WTC11 (cell line): ENCODE measurements around the gene ARFGAP2. TPM values are rescaled to one million over a fixed set of nuclear protein-coding genes. Genes with fewer than 3 reads are reported as not detected.
A peak's percentile ranks its signal among the peaks of the same experiment; 100 is the strongest.

ENCODE experiments used
- ATAC-seq: fragments of 200-7000 bp; cut with Tn5 transposase; 2 replicates; pipeline ENCODE4 v1.10.0; 2021; ENCODE audit warnings: mild to moderate bottlenecking, moderate library complexity
- CTCF ChIA-PET: fragments of 300-600 bp; sonication (Branson Sonifier 250); formaldehyde crosslinking; loops from one replicate; lab custom pipeline; 2021; ENCODE audit warnings: antibody characterized with exemption; lab: Charles Lee
- POLR2A ChIA-PET: fragments of 350-600 bp; sonication (Branson Sonifier 250); formaldehyde crosslinking; loops from one replicate; lab custom pipeline; 2021; ENCODE audit warnings: antibody characterized with exemption; lab: Charles Lee
- DNase-seq: peaks from one replicate; pipeline ENCODE4 v3.0.0; 2021; ENCODE audit warnings: low spot score
- H3K27ac Mint-ChIP-seq: 2 replicates; pipeline ENCODE4 v1.8.0; 2021; ENCODE audit warnings: mixed read lengths
- H3K27me3 Mint-ChIP-seq: 2 replicates; pipeline ENCODE4 v1.8.0; 2021; ENCODE audit warnings: low read depth, mild to moderate bottlenecking, moderate library complexity, mixed read lengths
- H3K36me3 Mint-ChIP-seq: 2 replicates; pipeline ENCODE4 v1.8.0; 2021; ENCODE audit warnings: mixed read lengths
- H3K4me1 Mint-ChIP-seq: 2 replicates; pipeline ENCODE4 v1.8.0; 2022; ENCODE audit warnings: mixed read lengths
- H3K4me3 Mint-ChIP-seq: 2 replicates; pipeline ENCODE4 v1.8.0; 2021; ENCODE audit warnings: mild to moderate bottlenecking, moderate library complexity, mixed read lengths
- H3K9me3 Mint-ChIP-seq: 2 replicates; pipeline ENCODE4 v1.8.0; 2021; ENCODE audit warnings: mixed read lengths
- ATF3 ChIP-seq: sonication (generic); formaldehyde crosslinking; conservative IDR thresholded peaks from 2 replicates; pipeline ENCODE4 v1.8.1; 2022; ENCODE audit warnings: mild to moderate bottlenecking, missing genetic modification reagents
- CREB1 ChIP-seq: sonication (generic); formaldehyde crosslinking; IDR thresholded peaks from 2 replicates; pipeline ENCODE4 v1.8.0; 2023; ENCODE audit warnings: mild to moderate bottlenecking, missing genetic modification reagents
- FOXJ3 ChIP-seq: sonication (generic); formaldehyde crosslinking; IDR thresholded peaks from 2 replicates; pipeline ENCODE4 v1.9.0; 2021; ENCODE audit warnings: missing genetic modification reagents, mild to moderate bottlenecking, borderline replicate concordance
- GABPB1 ChIP-seq: sonication (generic); formaldehyde crosslinking; IDR thresholded peaks from 2 replicates; pipeline ENCODE4 v1.8.1; 2023; ENCODE audit warnings: mild to moderate bottlenecking, missing genetic modification reagents
- OVOL2 ChIP-seq: fragments of 250-450 bp; sonication (Bioruptor Pico); IDR thresholded peaks from 2 replicates; pipeline ENCODE4 v1.9.0; 2021; ENCODE audit warnings: mild to moderate bottlenecking, borderline replicate concordance
- RELA ChIP-seq: sonication (generic); formaldehyde crosslinking; IDR thresholded peaks from 2 replicates; pipeline ENCODE4 v1.8.1; 2022; ENCODE audit warnings: missing genetic modification reagents, mild to moderate bottlenecking, borderline replicate concordance
- TEAD1 ChIP-seq: sonication (generic); formaldehyde crosslinking; IDR thresholded peaks from 2 replicates; pipeline ENCODE4 v1.8.0; 2022; ENCODE audit warnings: mild to moderate bottlenecking, missing genetic modification reagents
- ZNF121 ChIP-seq: sonication (generic); formaldehyde crosslinking; IDR thresholded peaks from 2 replicates; pipeline ENCODE4 v1.8.0; 2023; ENCODE audit warnings: missing genetic modification reagents
- ZNF138 ChIP-seq: sonication (generic); formaldehyde crosslinking; conservative IDR thresholded peaks from 2 replicates; pipeline ENCODE4 v1.8.1; 2022; ENCODE audit warnings: mild to moderate bottlenecking, moderate library complexity, missing genetic modification reagents
- ZNF263 ChIP-seq: sonication (generic); formaldehyde crosslinking; IDR thresholded peaks from 2 replicates; pipeline ENCODE4 v1.8.1; 2022; ENCODE audit warnings: low read depth, mild to moderate bottlenecking, moderate library complexity, missing genetic modification reagents
- ZNF396 ChIP-seq: fragments of 250-450 bp; sonication (Bioruptor Pico); IDR thresholded peaks from 2 replicates; pipeline ENCODE4 v1.8.0; 2021; ENCODE audit warnings: mild to moderate bottlenecking, moderate library complexity, borderline replicate concordance
- ZNF423 ChIP-seq: fragments of 250-450 bp; sonication (Bioruptor Pico); IDR thresholded peaks from 2 replicates; pipeline ENCODE4 v2.1.2; 2022; ENCODE audit warnings: mild to moderate bottlenecking, moderate library complexity
- ZNF512 ChIP-seq: sonication (generic); formaldehyde crosslinking; IDR thresholded peaks from 2 replicates; pipeline ENCODE4 v1.8.1; 2022; ENCODE audit warnings: missing genetic modification reagents, borderline replicate concordance
- total RNA-seq: library from RNA; stranded (reverse); gene quantifications from 3 replicates; pipeline ENCODE4 v1.2.3, GENCODE V29; 2021
- TF ChIP-seq, protein P1 (sequence below): fragments of 250-450 bp; sonication (Bioruptor Pico); IDR thresholded peaks from 2 replicates; pipeline ENCODE4 v1.9.0; 2021; ENCODE audit warnings: mild to moderate bottlenecking, borderline replicate concordance
- TF ChIP-seq, protein P2 (sequence below): sonication (generic); formaldehyde crosslinking; IDR thresholded peaks from 2 replicates; pipeline ENCODE4 v1.8.1; 2022; ENCODE audit warnings: mild to moderate bottlenecking, missing genetic modification reagents, moderate library complexity, borderline replicate concordance
- TF ChIP-seq, protein P3 (sequence below): sonication (generic); formaldehyde crosslinking; IDR thresholded peaks from 2 replicates; pipeline ENCODE4 v1.8.0; 2022; ENCODE audit warnings: mild to moderate bottlenecking, missing genetic modification reagents
- TF ChIP-seq, protein P4 (sequence below): fragments of 250-450 bp; sonication (Bioruptor Pico); IDR thresholded peaks from 2 replicates; pipeline ENCODE4 v1.9.0; 2021; ENCODE audit warnings: mild to moderate bottlenecking

Gene ARFGAP2
- total RNA-seq, 1 experiment from 2014 or later, result 73.0 TPM

GRCh38 chr11:47185305-47186075 lies 8.8 kb upstream of the ARFGAP2 start (continued):
- TF ChIP-seq FOXJ3 (CRISPR knock-in tag) (no peak), ATF3 (CRISPR knock-in tag) (no peak), ZNF138 (no peak), CREB1 (CRISPR knock-in tag) (0 out of 2 replicates have a peak, but pooled peaks have one; percentile 26), ZNF423 (CRISPR knock-in tag) (peak; percentile 82), GABPB1 (peak; percentile 16; the same call in 1 of the 2 replicates), ZNF396 (CRISPR knock-in tag) (no peak), RELA (no peak)
- TF ChIP-seq, protein P1, sequence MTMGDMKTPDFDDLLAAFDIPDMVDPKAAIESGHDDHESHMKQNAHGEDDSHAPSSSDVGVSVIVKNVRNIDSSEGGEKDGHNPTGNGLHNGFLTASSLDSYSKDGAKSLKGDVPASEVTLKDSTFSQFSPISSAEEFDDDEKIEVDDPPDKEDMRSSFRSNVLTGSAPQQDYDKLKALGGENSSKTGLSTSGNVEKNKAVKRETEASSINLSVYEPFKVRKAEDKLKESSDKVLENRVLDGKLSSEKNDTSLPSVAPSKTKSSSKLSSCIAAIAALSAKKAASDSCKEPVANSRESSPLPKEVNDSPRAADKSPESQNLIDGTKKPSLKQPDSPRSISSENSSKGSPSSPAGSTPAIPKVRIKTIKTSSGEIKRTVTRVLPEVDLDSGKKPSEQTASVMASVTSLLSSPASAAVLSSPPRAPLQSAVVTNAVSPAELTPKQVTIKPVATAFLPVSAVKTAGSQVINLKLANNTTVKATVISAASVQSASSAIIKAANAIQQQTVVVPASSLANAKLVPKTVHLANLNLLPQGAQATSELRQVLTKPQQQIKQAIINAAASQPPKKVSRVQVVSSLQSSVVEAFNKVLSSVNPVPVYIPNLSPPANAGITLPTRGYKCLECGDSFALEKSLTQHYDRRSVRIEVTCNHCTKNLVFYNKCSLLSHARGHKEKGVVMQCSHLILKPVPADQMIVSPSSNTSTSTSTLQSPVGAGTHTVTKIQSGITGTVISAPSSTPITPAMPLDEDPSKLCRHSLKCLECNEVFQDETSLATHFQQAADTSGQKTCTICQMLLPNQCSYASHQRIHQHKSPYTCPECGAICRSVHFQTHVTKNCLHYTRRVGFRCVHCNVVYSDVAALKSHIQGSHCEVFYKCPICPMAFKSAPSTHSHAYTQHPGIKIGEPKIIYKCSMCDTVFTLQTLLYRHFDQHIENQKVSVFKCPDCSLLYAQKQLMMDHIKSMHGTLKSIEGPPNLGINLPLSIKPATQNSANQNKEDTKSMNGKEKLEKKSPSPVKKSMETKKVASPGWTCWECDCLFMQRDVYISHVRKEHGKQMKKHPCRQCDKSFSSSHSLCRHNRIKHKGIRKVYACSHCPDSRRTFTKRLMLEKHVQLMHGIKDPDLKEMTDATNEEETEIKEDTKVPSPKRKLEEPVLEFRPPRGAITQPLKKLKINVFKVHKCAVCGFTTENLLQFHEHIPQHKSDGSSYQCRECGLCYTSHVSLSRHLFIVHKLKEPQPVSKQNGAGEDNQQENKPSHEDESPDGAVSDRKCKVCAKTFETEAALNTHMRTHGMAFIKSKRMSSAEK (CRISPR knock-in tag), result no peak
- TF ChIP-seq, protein P2, sequence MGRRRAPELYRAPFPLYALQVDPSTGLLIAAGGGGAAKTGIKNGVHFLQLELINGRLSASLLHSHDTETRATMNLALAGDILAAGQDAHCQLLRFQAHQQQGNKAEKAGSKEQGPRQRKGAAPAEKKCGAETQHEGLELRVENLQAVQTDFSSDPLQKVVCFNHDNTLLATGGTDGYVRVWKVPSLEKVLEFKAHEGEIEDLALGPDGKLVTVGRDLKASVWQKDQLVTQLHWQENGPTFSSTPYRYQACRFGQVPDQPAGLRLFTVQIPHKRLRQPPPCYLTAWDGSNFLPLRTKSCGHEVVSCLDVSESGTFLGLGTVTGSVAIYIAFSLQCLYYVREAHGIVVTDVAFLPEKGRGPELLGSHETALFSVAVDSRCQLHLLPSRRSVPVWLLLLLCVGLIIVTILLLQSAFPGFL (CRISPR knock-in tag), result no peak
- TF ChIP-seq, protein P3, sequence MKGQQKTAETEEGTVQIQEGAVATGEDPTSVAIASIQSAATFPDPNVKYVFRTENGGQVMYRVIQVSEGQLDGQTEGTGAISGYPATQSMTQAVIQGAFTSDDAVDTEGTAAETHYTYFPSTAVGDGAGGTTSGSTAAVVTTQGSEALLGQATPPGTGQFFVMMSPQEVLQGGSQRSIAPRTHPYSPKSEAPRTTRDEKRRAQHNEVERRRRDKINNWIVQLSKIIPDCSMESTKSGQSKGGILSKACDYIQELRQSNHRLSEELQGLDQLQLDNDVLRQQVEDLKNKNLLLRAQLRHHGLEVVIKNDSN (CRISPR knock-in tag), result no peak

DNA sequence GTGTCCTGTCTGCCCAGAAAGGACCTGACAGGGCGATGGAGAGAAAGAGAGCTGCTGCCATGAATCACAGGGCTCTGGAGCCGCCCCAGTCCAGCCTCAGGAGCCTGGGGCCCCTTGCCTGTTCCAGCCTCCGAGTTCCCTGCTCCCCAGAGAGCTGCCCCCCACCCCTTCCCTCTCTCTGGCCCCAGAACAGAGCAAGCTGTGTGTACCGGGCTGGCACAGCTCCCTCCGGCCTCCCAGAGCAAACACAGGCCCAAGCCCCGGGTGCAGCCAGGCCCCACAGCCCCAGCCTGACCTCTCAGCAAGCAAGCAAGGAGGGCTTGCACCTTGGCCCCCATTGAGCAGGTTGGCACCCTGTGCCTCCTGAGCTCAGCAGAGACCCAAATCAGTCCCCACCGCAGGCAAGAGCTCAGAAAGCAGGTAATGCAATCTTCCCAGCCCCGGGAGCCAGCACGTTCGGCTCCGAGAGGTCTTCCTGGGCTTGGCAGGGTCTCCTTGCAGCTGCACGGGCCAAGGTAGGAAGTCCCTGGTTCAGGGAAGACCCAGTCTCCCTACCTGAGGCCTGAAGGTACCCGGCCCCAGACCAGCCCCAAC lies 8.1 kb upstream of the ARFGAP2 start:
- ATAC-seq, result peak; percentile 28
- POLR2A ChIA-PET, result interaction anchor here (0.6 to 5.1 kb wide), 14 partner anchors 16 to 1110 kb away, joined by 3 to 114 read pairs (median 6); partner anchors contain the start of genes ACP2, DDB2, NR1H3 and PSMC3

More for the DNA sequence above, 8.1 kb upstream of the ARFGAP2 start:
- Mint-ChIP-seq H3K9me3 (no peaks in the 10 kb centered on the region), H3K4me1 (peaks cover 19% of the 10 kb centered on the region), H3K27me3 (peaks cover 9% of the 10 kb centered on the region), H3K4me3 (peak overlapping the region; percentile 79), H3K36me3 (peaks cover 3% of the 10 kb centered on the region; the same call in 1 of the 2 replicates), H3K27ac (peak overlapping the region; percentile 74)
- CTCF ChIA-PET, result interaction anchor here (0.6 to 4.9 kb wide), 17 partner anchors 16 to 802 kb away, joined by 3 to 101 read pairs (median 4); partner anchors contain the start of genes ACP2, DDB2 and NR1H3
- TF ChIP-seq ZNF512 (CRISPR knock-in tag) (no peak), ZNF263 (CRISPR knock-in tag) (no peak), ZNF121 (CRISPR knock-in tag) (peak; percentile 94), OVOL2 (CRISPR knock-in tag) (no peak), TEAD1 (CRISPR knock-in tag) (no peak), ZNF423 (CRISPR knock-in tag) (no peak)
- TF ChIP-seq, protein P4, sequence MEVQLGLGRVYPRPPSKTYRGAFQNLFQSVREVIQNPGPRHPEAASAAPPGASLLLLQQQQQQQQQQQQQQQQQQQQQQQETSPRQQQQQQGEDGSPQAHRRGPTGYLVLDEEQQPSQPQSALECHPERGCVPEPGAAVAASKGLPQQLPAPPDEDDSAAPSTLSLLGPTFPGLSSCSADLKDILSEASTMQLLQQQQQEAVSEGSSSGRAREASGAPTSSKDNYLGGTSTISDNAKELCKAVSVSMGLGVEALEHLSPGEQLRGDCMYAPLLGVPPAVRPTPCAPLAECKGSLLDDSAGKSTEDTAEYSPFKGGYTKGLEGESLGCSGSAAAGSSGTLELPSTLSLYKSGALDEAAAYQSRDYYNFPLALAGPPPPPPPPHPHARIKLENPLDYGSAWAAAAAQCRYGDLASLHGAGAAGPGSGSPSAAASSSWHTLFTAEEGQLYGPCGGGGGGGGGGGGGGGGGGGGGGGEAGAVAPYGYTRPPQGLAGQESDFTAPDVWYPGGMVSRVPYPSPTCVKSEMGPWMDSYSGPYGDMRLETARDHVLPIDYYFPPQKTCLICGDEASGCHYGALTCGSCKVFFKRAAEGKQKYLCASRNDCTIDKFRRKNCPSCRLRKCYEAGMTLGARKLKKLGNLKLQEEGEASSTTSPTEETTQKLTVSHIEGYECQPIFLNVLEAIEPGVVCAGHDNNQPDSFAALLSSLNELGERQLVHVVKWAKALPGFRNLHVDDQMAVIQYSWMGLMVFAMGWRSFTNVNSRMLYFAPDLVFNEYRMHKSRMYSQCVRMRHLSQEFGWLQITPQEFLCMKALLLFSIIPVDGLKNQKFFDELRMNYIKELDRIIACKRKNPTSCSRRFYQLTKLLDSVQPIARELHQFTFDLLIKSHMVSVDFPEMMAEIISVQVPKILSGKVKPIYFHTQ (CRISPR knock-in tag), result no peak
- DNase-seq, result no peak
